Measurements from ENCODE around the gene NDUFA11.

- TF ChIP-seq CTCF (IDR thresholded peaks at IDR 0.05; ENCODE audit: insufficient read depth, low read length, poor library complexity, severe bottlenecking) (no peak), EZH2phosphoT487 (conservative IDR thresholded peaks at IDR 0.05; ENCODE audit: low read length) (no peak)
These were observed 37.8 kb downstream of the NDUFA11 start for GRCh38 chr19:5865772-5866171.

All from SU-DHL-6 (cell line).